Gastroesophageal sphincter (tissue), 4 donors: ENCODE results near the gene POU1F1. TPM values are rescaled to one million over a fixed set of nuclear protein-coding genes. Genes with fewer than 3 reads are reported as not detected.
"Not testable (repeated sequence)": the region's sequence is repeated elsewhere in the genome, so short reads cannot be mapped to it uniquely, and the experiment has no call there.

Experiments
- ATAC-seq: fragments of 150-250 bp; one replicate; pipeline ENCODE4 v1.9.1; 2016; ENCODE audit warnings: mild to moderate bottlenecking, moderate library complexity
- H3K27ac ChIP-seq, 4 donors: fragments of 200-600 bp; sonication (generic) in 3 of 4; 1 replicate in 3 of 4; 2 replicates in 1 of 4; pipeline ENCODE4 v1.5.1; 2016 to 2019
- H3K27me3 ChIP-seq: fragments of 200-600 bp; sonication (generic); one replicate; pipeline ENCODE4 v1.5.1; 2019
- H3K36me3 ChIP-seq, 2 donors: fragments of 200-600 bp; sonication (generic); one replicate each; pipeline ENCODE4 v1.5.1; 2019; ENCODE audit warnings: control low read depth in 1 of 2
- H3K4me1 ChIP-seq, 3 donors: fragments of 200-600 bp; sonication (generic); 1 replicate in 2 of 3; 2 replicates in 1 of 3; pipeline ENCODE4 v1.5.1; 2016 to 2019; ENCODE audit warnings: control low read depth in 2 of 3
- H3K4me3 ChIP-seq, 2 donors: fragments of 200-600 bp; sonication (generic); one replicate each; pipeline ENCODE4 v1.5.1; 2019; ENCODE audit warnings: mild to moderate bottlenecking in 1 of 2, moderate library complexity in 1 of 2
- H3K9me3 ChIP-seq, 3 donors: fragments of 200-600 bp; sonication (generic); one replicate each; pipeline ENCODE4 v1.5.1; 2017 to 2019; ENCODE audit warnings: control low read depth in 2 of 3
- EP300 ChIP-seq: sonication (generic); formaldehyde crosslinking; IDR thresholded peaks from one replicate; pipeline ENCODE4 v1.6.1; 2017; ENCODE audit warnings: antibody characterized with exemption, mild to moderate bottlenecking
- POLR2A ChIP-seq, 2 donors: fragments of 450-650 bp; IDR thresholded peaks; one replicate each; pipeline ENCODE4 v1.6.1; 2017; ENCODE audit warnings: antibody characterized with exemption in 2 of 2, mild to moderate bottlenecking in 2 of 2, moderate library complexity in 1 of 2
- POLR2AphosphoS5 ChIP-seq: sonication (generic); formaldehyde crosslinking; IDR thresholded peaks from one replicate; pipeline ENCODE4 v1.6.1; 2017; ENCODE audit warnings: antibody characterized with exemption
- WGBS, 2 donors: methylation state at CpG; one replicate each; pipeline ENCODE4 v1.1.5; 2018; ENCODE audit warnings: low coverage in 1 of 2; 5-methylcytosine and 5-hydroxymethylcytosine counted together
- total RNA-seq, 4 donors: library from RNA; depleted of rRNA; stranded (reverse); fragments of >200 nt; gene quantifications; one replicate each; pipeline ENCODE4 v1.1.0, GENCODE V29; 2016
- TF ChIP-seq, protein P1 (sequence below), 4 experiments: fragments of 200-600 bp in 2 of 4; fragments of 450-650 bp in 2 of 4; sonication (generic) in 1 of 4; IDR thresholded peaks; one replicate each; pipeline ENCODE4 v1.5.1; 2017 to 2019; ENCODE audit warnings: antibody characterized with exemption in 4 of 4, mild to moderate bottlenecking in 2 of 4, moderate library complexity in 2 of 4

Gene POU1F1
- total RNA-seq, 4 donors from 2014 or later, result not detected

DNA sequence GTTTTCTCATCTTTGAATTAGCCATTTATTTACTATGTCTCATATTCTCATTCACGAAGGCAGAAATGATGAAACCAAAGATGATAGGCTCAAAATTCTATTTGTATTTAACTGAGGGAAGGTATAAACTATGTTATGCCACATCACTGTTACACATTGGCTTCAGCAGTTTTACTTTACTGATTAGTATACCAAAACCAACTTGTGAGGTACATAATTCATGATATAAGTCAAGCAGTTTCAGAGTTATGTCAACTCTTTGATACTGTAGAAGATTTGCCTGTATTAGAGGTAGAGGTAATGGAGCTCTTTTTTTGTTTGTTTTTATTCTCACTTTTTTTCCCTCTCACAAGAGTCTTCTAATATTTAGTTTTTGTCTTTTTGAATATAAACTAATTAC lies 26.4 kb downstream of the POU1F1 start:
- Histone ChIP-seq H3K4me1 (peaks cover 0 to 6% (median 0%) of the 10 kb centered on the region in 3 donors), H3K4me3 (no peak overlapping the region), H3K27ac (no peak overlapping the region), H3K9me3 (no peaks in the 10 kb centered on the region), H3K27me3 (no peaks in the 10 kb centered on the region), H3K36me3 (peaks cover 0 to 59% of the 10 kb centered on the region in 2 donors)
- 88 to 100% methylated on average over 1 of the region's 1 CpG for WGBS, 2 donors
- TF ChIP-seq, protein P1, sequence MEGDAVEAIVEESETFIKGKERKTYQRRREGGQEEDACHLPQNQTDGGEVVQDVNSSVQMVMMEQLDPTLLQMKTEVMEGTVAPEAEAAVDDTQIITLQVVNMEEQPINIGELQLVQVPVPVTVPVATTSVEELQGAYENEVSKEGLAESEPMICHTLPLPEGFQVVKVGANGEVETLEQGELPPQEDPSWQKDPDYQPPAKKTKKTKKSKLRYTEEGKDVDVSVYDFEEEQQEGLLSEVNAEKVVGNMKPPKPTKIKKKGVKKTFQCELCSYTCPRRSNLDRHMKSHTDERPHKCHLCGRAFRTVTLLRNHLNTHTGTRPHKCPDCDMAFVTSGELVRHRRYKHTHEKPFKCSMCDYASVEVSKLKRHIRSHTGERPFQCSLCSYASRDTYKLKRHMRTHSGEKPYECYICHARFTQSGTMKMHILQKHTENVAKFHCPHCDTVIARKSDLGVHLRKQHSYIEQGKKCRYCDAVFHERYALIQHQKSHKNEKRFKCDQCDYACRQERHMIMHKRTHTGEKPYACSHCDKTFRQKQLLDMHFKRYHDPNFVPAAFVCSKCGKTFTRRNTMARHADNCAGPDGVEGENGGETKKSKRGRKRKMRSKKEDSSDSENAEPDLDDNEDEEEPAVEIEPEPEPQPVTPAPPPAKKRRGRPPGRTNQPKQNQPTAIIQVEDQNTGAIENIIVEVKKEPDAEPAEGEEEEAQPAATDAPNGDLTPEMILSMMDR (IDR thresholded peaks at IDR 0.05), result no peak
- TF ChIP-seq POLR2A (IDR thresholded peaks at IDR 0.05) (no peak), EP300 (no peak)
- no peak for ATAC-seq

DNA sequence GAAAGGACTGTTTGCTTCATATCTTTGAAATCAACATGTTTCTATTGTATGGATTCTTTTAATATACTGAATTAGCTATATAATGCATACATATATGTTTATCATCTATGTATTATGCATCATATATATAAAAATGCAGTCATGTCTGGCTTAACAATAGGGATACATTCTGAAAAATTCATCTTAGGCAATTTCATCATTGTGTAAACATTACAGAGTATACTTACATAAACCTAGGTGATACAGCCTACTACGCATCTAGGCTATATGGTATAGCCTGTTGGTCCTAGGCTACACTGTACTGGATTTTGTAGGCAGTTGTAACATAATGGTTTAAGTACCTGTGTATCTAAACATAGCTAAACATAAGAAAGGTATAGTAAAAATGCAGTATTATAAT lies 27.6 kb downstream of the POU1F1 start:
- 100% methylated on average over 1 of the region's 1 CpG for WGBS, 2 donors
- Histone ChIP-seq H3K27ac (no peak overlapping the region), H3K27me3 (no peaks in the 10 kb centered on the region), H3K9me3 (no peaks in the 10 kb centered on the region), H3K4me1 (peaks cover 0 to 6% (median 0%) of the 10 kb centered on the region in 3 donors), H3K4me3 (no peak overlapping the region), H3K36me3 (peaks cover 0 to 47% of the 10 kb centered on the region in 2 donors)
- ATAC-seq, result no peak
- TF ChIP-seq EP300, result no peak
- TF ChIP-seq, protein P1 (IDR thresholded peaks at IDR 0.05), result no peak
- no peak for TF ChIP-seq POLR2A (IDR thresholded peaks at IDR 0.05)
- no peak for TF ChIP-seq POLR2AphosphoS5

DNA sequence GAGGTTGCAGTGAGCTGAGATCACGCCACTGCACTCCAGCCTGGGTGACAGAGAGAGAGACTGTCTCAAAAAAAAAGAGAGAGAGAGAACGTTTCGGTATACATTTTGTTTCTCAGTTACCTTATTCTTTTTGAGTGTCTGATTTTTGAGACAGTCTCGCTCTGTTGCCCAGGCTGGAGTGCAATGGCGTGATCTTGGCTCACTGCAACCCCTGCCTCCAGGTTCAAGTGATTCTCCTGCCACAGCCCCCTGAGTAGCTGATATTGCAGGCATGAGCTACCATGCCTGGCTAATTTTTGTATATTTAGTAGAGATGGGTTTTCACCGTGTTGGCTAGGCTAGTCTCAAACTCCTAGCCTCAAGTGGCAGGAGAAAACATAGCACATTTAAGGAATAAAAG lies 28.2 kb downstream of the POU1F1 start:
- WGBS, 2 donors, result 92 to 100% methylated on average over 1 to 6 of the region's 6 CpGs
- H3K36me3 ChIP-seq, result peaks cover 0 to 41% of the 10 kb centered on the region in 2 donors
- not testable (repeated sequence) for H3K4me3 ChIP-seq, H3K27ac ChIP-seq, H3K27me3 ChIP-seq, H3K9me3 ChIP-seq, H3K4me1 ChIP-seq, ATAC-seq

DNA sequence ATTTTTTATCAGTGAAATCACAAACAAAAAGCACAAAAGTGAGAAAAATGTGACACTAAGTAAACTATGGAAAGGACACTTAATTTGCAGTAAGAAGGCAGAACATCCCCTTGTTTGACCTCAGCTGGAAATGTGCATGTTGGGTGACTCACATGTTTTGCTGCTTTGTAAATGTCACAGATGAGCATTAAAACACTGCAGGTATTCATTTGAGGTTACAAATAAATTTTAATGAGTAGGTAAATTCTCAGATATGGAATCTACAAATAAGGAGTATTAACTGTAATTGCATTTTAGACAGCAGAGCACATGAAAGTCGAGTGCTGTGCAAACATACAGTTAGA lies 29.0 kb downstream of the POU1F1 start:
- 83 to 100% methylated on average over 1 of the region's 1 CpG for WGBS, 2 donors
- no peaks in the 10 kb centered on the region for H3K27me3 ChIP-seq
- peaks cover 0 to 6% (median 0%) of the 10 kb centered on the region in 3 donors for H3K4me1 ChIP-seq
- ATAC-seq, result no peak
- no peak overlapping the region for H3K27ac ChIP-seq
- no peaks in the 10 kb centered on the region for H3K9me3 ChIP-seq
- no peak overlapping the region for H3K4me3 ChIP-seq
- TF ChIP-seq POLR2A (IDR thresholded peaks at IDR 0.05), result no peak
- no peak for TF ChIP-seq EP300
- no peak for TF ChIP-seq POLR2AphosphoS5
- TF ChIP-seq, protein P1 (IDR thresholded peaks at IDR 0.05), result no peak
- peaks cover 0 to 38% of the 10 kb centered on the region in 2 donors for H3K36me3 ChIP-seq

DNA sequence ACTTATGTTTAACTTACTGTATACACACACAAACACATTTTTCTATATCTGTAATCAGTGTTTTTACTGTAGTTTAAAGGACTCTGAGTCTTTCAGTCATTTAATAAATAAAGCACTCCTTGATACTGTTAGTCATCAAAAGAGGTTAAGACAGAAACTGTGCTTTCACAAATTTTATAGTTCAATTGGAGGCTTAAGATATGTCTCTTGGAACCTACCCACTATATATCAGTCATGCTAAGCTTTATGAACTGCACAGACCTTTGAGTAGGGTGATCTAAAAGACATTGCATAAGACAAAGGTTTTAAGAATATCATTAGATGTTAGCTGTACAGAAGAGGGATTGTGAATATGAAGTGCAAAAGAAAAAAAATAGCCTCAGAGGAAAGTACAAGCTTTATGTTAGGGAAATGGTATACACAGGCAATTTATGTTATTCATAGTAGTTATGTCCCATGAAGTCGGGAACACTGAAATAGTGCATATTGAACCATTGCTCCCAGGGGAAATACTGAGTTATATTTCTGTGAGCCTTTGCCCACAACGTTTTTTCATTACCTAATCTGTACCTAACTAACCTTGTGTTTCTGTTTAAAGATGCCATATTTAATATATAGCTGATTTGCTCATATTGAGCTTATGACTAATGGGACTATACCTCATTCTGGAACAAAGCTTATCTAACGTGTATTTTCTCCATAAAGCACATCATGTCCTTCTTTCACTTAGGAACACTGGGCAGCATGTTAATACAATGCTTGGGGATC lies 29.5 kb downstream of the POU1F1 start:
- 76 to 83% methylated on average over 2 to 3 of the region's 3 CpGs for WGBS, 2 donors
- no peak overlapping the region for H3K27ac ChIP-seq
- H3K36me3 ChIP-seq, result peaks cover 0 to 38% of the 10 kb centered on the region in 2 donors
- peaks cover 0 to 6% (median 0%) of the 10 kb centered on the region in 3 donors for H3K4me1 ChIP-seq
- no peaks in the 10 kb centered on the region for H3K27me3 ChIP-seq
- H3K4me3 ChIP-seq, result no peak overlapping the region
- H3K9me3 ChIP-seq, result no peaks in the 10 kb centered on the region
- no peak for ATAC-seq
- TF ChIP-seq POLR2AphosphoS5 (no peak), EP300 (no peak), POLR2A (IDR thresholded peaks at IDR 0.05) (no peak)
- TF ChIP-seq, protein P1 (IDR thresholded peaks at IDR 0.05), result no peak
